ENCODE data around the gene UACA. TPM values are rescaled to one million over a fixed set of nuclear protein-coding genes. Genes with fewer than 3 reads are reported as not detected.

Gene UACA
- total and polyA plus RNA-seq, 2 of the 8 experiments (the other 6 are each of a cell fraction or from before 2014, with no cell fraction given), result 28.6 to 38.9 TPM

DNA sequence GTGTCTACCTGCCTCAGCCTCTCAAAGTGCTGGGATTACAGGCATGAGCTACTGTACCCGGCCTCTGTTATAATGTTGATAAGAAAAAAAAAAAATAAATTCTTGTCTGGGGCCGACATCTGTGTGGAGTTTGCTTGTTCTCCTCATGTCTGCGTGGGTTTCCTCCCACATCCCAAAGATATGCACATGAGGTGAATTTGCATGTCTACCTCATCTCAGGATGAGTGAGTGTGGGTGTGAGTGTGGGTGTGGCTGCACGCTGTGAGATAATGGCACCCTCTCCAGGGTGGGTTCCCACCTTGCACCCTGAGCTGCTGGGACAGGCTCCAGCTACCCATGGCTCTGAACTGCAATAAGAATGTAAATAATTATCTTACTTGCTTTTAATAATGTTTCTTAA is 25.9 kb upstream of the UACA start:
- no peak overlapping the region for H3K9ac ChIP-seq (replicated peaks in 1 of 4; ENCODE audit: extremely low read depth in 1 of 4, low read depth in 3 of 4, low read length in 3 of 4)
- H2BK12ac ChIP-seq (ENCODE audit: low read depth, low read length), result no peak overlapping the region
- H2AFZ ChIP-seq (ENCODE audit: low read length), result no peak overlapping the region
- H3K36me3 ChIP-seq (ENCODE audit: control insufficient read depth in 2 of 4, insufficient read depth in 4 of 4, low read length in 3 of 4), result no peaks in the 10 kb centered on the region
- H4K91ac ChIP-seq (replicated peaks; ENCODE audit: insufficient read length, low read length), result no peak overlapping the region
- no peak overlapping the region for H4K8ac ChIP-seq (ENCODE audit: extremely low read depth, insufficient read depth, low read length)
- ChIA-PET POLR2A (ENCODE audit: partially characterized antibody) (no interaction called here), CTCF (ENCODE audit: partially characterized antibody) (interaction anchor here (0.5 to 1.6 kb wide), 2 partner anchors 10 to 989 kb away, joined by 3 to 4 read pairs; no protein-coding TSS in a partner anchor)
- no peaks in the 10 kb centered on the region for H3K27me3 ChIP-seq (replicated peaks in 1 of 4; ENCODE audit: control insufficient read depth in 3 of 4, extremely low read depth in 1 of 4, insufficient read depth in 3 of 4, low read length in 3 of 4)
- DNase-seq (ENCODE audit: low read depth in 1 of 2, low spot score in 2 of 2) (no peak), FAIRE-seq (no peak)
- H2BK5ac ChIP-seq (ENCODE audit: low read depth, low read length), result no peak overlapping the region
- no peaks in the 10 kb centered on the region for H3K79me1 ChIP-seq (ENCODE audit: low read depth, low read length)
- H4K5ac ChIP-seq (ENCODE audit: insufficient read length, low read depth, low read length), result no peak overlapping the region
- 85% methylated on average over 4 of the region's 4 CpGs; no CpG with 5 or more reads in 1 of the 2 experiments for WGBS, 2 experiments (ENCODE audit: extremely low coverage in 1 of 2, insufficient coverage in 1 of 2, insufficient read length in 1 of 2, insufficient replicate concordance in 2 of 2, low coverage in 1 of 2, low lambda C conversion rate in 2 of 2, missing lambda C conversion rate in 1 of 2)
- H3K23ac ChIP-seq (ENCODE audit: insufficient read length), result no peak overlapping the region
- H3K56ac ChIP-seq (replicated peaks; ENCODE audit: insufficient read length, low read depth, low read length), result no peak overlapping the region
- H3K79me2 ChIP-seq (ENCODE audit: control insufficient read depth in 1 of 2, insufficient read depth in 2 of 2, low read length in 2 of 2), result no peaks in the 10 kb centered on the region
- TF ChIP-seq CHD1 (IDR thresholded peaks at IDR 0.05; ENCODE audit: low read depth, low read length) (no peak), RBBP5 (IDR thresholded peaks at IDR 0.05; ENCODE audit: borderline replicate concordance, low read depth, low read length) (no peak), POLR2AphosphoS5 (IDR thresholded peaks at IDR 0.05; ENCODE audit: low read depth, low read length) (no peak), RNF2 (IDR thresholded peaks at IDR 0.05; ENCODE audit: borderline replicate concordance, low read depth, low read length, missing control alignments, poor library complexity, severe bottlenecking) (no peak), KDM4A (IDR thresholded peaks at IDR 0.05; ENCODE audit: low read depth, low read length, severe bottlenecking) (no peak), RAD21 (IDR thresholded peaks at IDR 0.05 in 1 of 2, conservative IDR thresholded peaks at IDR 0.05 in 1 of 2; ENCODE audit: low read depth in 2 of 2, low read length in 2 of 2) (no peak), GABPA (IDR thresholded peaks at IDR 0.05; ENCODE audit: borderline replicate concordance, insufficient read depth, low read length) (no peak), CBX8 (IDR thresholded peaks at IDR 0.05; ENCODE audit: borderline replicate concordance, low read depth, low read length) (no peak)
- TF ChIP-seq, protein P1, sequence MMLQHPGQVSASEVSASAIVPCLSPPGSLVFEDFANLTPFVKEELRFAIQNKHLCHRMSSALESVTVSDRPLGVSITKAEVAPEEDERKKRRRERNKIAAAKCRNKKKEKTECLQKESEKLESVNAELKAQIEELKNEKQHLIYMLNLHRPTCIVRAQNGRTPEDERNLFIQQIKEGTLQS (IDR thresholded peaks at IDR 0.05; ENCODE audit: insufficient read depth, low read depth, low read length), result no peak
- peaks cover 2% of the 10 kb centered on the region; the same call in 1 of the 2 replicates for H3K23me2 ChIP-seq (ENCODE audit: low read depth, low read length)
- H3K18ac ChIP-seq (ENCODE audit: extremely low read depth, low read length), result no peak overlapping the region
- H3K4me1 ChIP-seq (replicated peaks in 1 of 4; ENCODE audit: control insufficient read depth in 3 of 4, insufficient read depth in 4 of 4, low read length in 3 of 4), result no peaks in the 10 kb centered on the region; a peak in 1 of 7 replicates
- no peaks in the 10 kb centered on the region for H3K9me3 ChIP-seq (ENCODE audit: insufficient read depth in 2 of 2, low read depth in 1 of 2, low read length in 1 of 2)
- H2BK15ac ChIP-seq (ENCODE audit: low read length), result no peak overlapping the region
- no peak overlapping the region for H2BK20ac ChIP-seq (ENCODE audit: low read length)
- H3K4ac ChIP-seq (replicated peaks; ENCODE audit: insufficient read length, low read depth, low read length), result no peak overlapping the region
- H3K4me2 ChIP-seq (ENCODE audit: insufficient read depth in 1 of 2, low read depth in 2 of 2, low read length in 2 of 2), result no peak overlapping the region
- no peaks in the 10 kb centered on the region for H4K20me1 ChIP-seq (replicated peaks in 1 of 2; ENCODE audit: control insufficient read depth in 1 of 2, insufficient read depth in 2 of 2, low read length in 2 of 2)
- H2BK120ac ChIP-seq (replicated peaks; ENCODE audit: low read depth, low read length), result no peak overlapping the region
- no peak overlapping the region for H2AK5ac ChIP-seq (ENCODE audit: low read depth, low read length)
- H3K14ac ChIP-seq (ENCODE audit: insufficient read length), result no peak overlapping the region
- no peak overlapping the region for H3K4me3 ChIP-seq (ENCODE audit: extremely low read depth in 1 of 4, insufficient read depth in 2 of 4, low read depth in 3 of 4, low read length in 4 of 4)
- no peak overlapping the region for H3K27ac ChIP-seq (ENCODE audit: low read depth, low read length)
